ENCODE data around the gene CTSD.
"Not testable (repeated sequence)": the region's sequence is repeated elsewhere in the genome, so short reads cannot be mapped to it uniquely, and the experiment has no call there.

The CTSD gene

GRCh38 chr11:1782031-1782590, 18.4 kb upstream of the CTSD start:
- peak; percentile 80 to 86 for DNase-seq

- no peak for DNase-seq
Measured at GRCh38 chr11:1781593-1781975, 17.9 kb upstream of the CTSD start.

- DNase-seq = peak; percentile 62 to 74
Measured at GRCh38 chr11:1780700-1781592, 17.2 kb upstream of the CTSD start.

GRCh38 chr11:1779806-1780699, 16.3 kb upstream of the CTSD start:
- DNase-seq = no peak

- no peak for DNase-seq
Measured at GRCh38 chr11:1779034-1779805, 15.5 kb upstream of the CTSD start.

GRCh38 chr11:1778141-1778911, 14.6 kb upstream of the CTSD start:
- peak in 1 of 2 donors; percentile 35 for DNase-seq

- peak; percentile 66 to 72 for DNase-seq
Measured at GRCh38 chr11:1777737-1778136, 14.0 kb upstream of the CTSD start.

GRCh38 chr11:1776944-1777715, 13.4 kb upstream of the CTSD start:
- no peak for DNase-seq

GRCh38 chr11:1776331-1776851, 12.7 kb upstream of the CTSD start:
- no peak for DNase-seq

- DNase-seq = no peak
Measured at GRCh38 chr11:1774886-1775285, 11.2 kb upstream of the CTSD start.

- no peak for DNase-seq
Measured at GRCh38 chr11:1773994-1774550, 10.3 kb upstream of the CTSD start.

- no peak for DNase-seq
Measured at GRCh38 chr11:1773131-1773993, 9.6 kb upstream of the CTSD start.

- DNase-seq = peak; percentile 72 to 80
Measured at GRCh38 chr11:1772270-1773130, 8.8 kb upstream of the CTSD start.

GRCh38 chr11:1771700-1772099, 8.0 kb upstream of the CTSD start:
- DNase-seq = peak; percentile 87 to 92

GRCh38 chr11:1771273-1771672, 7.5 kb upstream of the CTSD start:
- no peak for DNase-seq

GRCh38 chr11:1770528-1770927, 6.8 kb upstream of the CTSD start:
- DNase-seq = no peak

- DNase-seq = no peak
Measured at GRCh38 chr11:1770061-1770460, 6.3 kb upstream of the CTSD start.

GRCh38 chr11:1769304-1769936, 5.7 kb upstream of the CTSD start:
- not testable (repeated sequence) for DNase-seq
